Endothelial cell of umbilical vein (primary cell): ENCODE results near the gene TREH. TPM values are rescaled to one million over a fixed set of nuclear protein-coding genes. Genes with fewer than 3 reads are reported as not detected.

Experiments used
- BruUV-seq: library from RNA; stranded (reverse); fragments of 400-500 nt; replicated peaks from 2 replicates; lab custom pipeline; 2021; lab: Mats Ljungman, UMichigan
- CTCF ChIA-PET: fragments of 300-600, 350-600 bp; sonication (Branson Sonifier 250); formaldehyde crosslinking; loops from one replicate; lab custom pipeline; 2021; ENCODE audit warnings: antibody characterized with exemption, inconsistent platforms; lab: Charles Lee
- POLR2A ChIA-PET: fragments of 300-600, 350-600 bp; sonication (Branson Sonifier 250); formaldehyde crosslinking; loops from one replicate; lab custom pipeline; 2021; ENCODE audit warnings: antibody characterized with exemption, inconsistent platforms; lab: Charles Lee
- DNase-seq: peaks from one replicate; pipeline ENCODE4 v3.0.0-alpha.2; 2011; ENCODE audit warnings: low read depth, low spot score
- FAIRE-seq: peaks from 2 replicates; lab custom pipeline; 2011; peaks lifted over from hg19 to GRCh38; lab: Jason Lieb, UNC
- H2AFZ ChIP-seq: 2 replicates; pipeline ENCODE4 v1.6.0; 2012; ENCODE audit warnings: low read depth, low read length, control low read depth, inconsistent platforms
- H3K27ac ChIP-seq: 2 replicates; pipeline ENCODE4 v1.5.1; 2011; ENCODE audit warnings: low read depth, mild to moderate bottlenecking, control low read depth, low read length, moderate library complexity; ENCODE audit not compliant: insufficient read depth
- H3K27me3 ChIP-seq, 2 experiments: 2 replicates each; pipeline versions ENCODE4 v1.6.0 to v1.6.1; 2011; ENCODE audit warnings: low read length in 2 of 2, mixed read lengths in 1 of 2; ENCODE audit not compliant: control insufficient read depth in 2 of 2, insufficient read depth in 2 of 2
- H3K36me3 ChIP-seq, 2 experiments: 2 replicates in 1 of 2; 3 replicates in 1 of 2; pipeline ENCODE4 v1.5.1; 2011; ENCODE audit warnings: low read length in 2 of 2, mild to moderate bottlenecking in 1 of 2, moderate library complexity in 1 of 2; ENCODE audit not compliant: control insufficient read depth in 2 of 2, insufficient read depth in 2 of 2; ENCODE audit errors: extremely low read depth in 1 of 2
- H3K4me1 ChIP-seq: 3 replicates; pipeline ENCODE4 v1.5.1; 2011; ENCODE audit warnings: mild to moderate bottlenecking, low read length; ENCODE audit not compliant: control insufficient read depth, insufficient read depth; ENCODE audit errors: extremely low read depth
- H3K4me2 ChIP-seq: 2 replicates; pipeline ENCODE4 v1.6.1; 2011; ENCODE audit warnings: low read length, control low read depth, mixed read lengths; ENCODE audit not compliant: insufficient read depth
- H3K4me3 ChIP-seq, 3 experiments: fragments of 200-600 bp in 1 of 3; sonication (generic), shearing (Covaris generic) in 1 of 3; replicated peaks in 1 of 3; 2 replicates each; pipeline ENCODE4 v1.5.1; 2011 to 2016; ENCODE audit warnings: control low read depth in 3 of 3, low read length in 3 of 3, mild to moderate bottlenecking in 2 of 3, inconsistent platforms in 1 of 3, low read depth in 1 of 3, moderate library complexity in 1 of 3; ENCODE audit not compliant: insufficient read depth in 1 of 3
- H3K79me2 ChIP-seq: 2 replicates; pipeline ENCODE4 v1.6.0; 2012; ENCODE audit warnings: low read length, inconsistent platforms; ENCODE audit not compliant: control insufficient read depth, insufficient read depth
- H3K9ac ChIP-seq: replicated peaks from 2 replicates; pipeline ENCODE3; 2011; ENCODE audit warnings: low read length, control low read depth; ENCODE audit not compliant: insufficient read depth; ENCODE audit errors: extremely low read depth
- H3K9me1 ChIP-seq: replicated peaks from 3 replicates; pipeline ENCODE4 v1.6.0; 2011; ENCODE audit warnings: mild to moderate bottlenecking, low read length; ENCODE audit not compliant: control insufficient read depth, insufficient read depth; ENCODE audit errors: extremely low read depth
- H3K9me3 ChIP-seq: replicated peaks from 2 replicates; pipeline ENCODE4 v1.5.1; 2012; ENCODE audit warnings: low read length, inconsistent platforms; ENCODE audit not compliant: control insufficient read depth, insufficient read depth
- H4K20me1 ChIP-seq: replicated peaks from 2 replicates; pipeline ENCODE3; 2011; ENCODE audit warnings: mild to moderate bottlenecking, low read length; ENCODE audit not compliant: control insufficient read depth, insufficient read depth; ENCODE audit errors: extremely low read depth
- CTCF ChIP-seq, 2 donors: IDR thresholded peaks; 1 replicate in 1 of 2; 2 replicates in 1 of 2; pipeline ENCODE4 v1.5.1; 2011; ENCODE audit warnings: low read length in 2 of 2, mild to moderate bottlenecking in 2 of 2, moderate library complexity in 2 of 2, control low read depth in 1 of 2, inconsistent platforms in 1 of 2, low read depth in 1 of 2; ENCODE audit not compliant: insufficient read depth in 1 of 2; ENCODE audit errors: extremely low read depth in 1 of 2
- EZH2 ChIP-seq: IDR thresholded peaks from 2 replicates; pipeline ENCODE4 v1.6.1; 2012; ENCODE audit warnings: borderline replicate concordance, low read depth, mild to moderate bottlenecking, moderate library complexity, low read length, inconsistent platforms; ENCODE audit not compliant: severe bottlenecking
- GATA2 ChIP-seq: IDR thresholded peaks from 2 replicates; pipeline ENCODE4 v1.7.0; 2011; ENCODE audit warnings: low read depth, mild to moderate bottlenecking, moderate library complexity, mixed read lengths, low read length; ENCODE audit not compliant: insufficient read length, insufficient read depth
- MAX ChIP-seq: IDR thresholded peaks from 2 replicates; pipeline ENCODE4 v1.6.1; 2011; ENCODE audit not compliant: insufficient read depth, insufficient read length
- MYC ChIP-seq: IDR thresholded peaks from one replicate; pipeline ENCODE4 v1.6.1; 2011; ENCODE audit warnings: mild to moderate bottlenecking, low read depth, low read length
- POLR2A ChIP-seq: IDR thresholded peaks from 2 replicates; pipeline ENCODE4 v1.6.1; 2012; ENCODE audit warnings: low read depth, mild to moderate bottlenecking, control low read depth, low read length
- dilution Hi-C: fragments of 300-500 bp; cut with MboI; formaldehyde crosslinking; loops from one replicate; pipeline ENCODE4 v1.15.0; 2019; ENCODE audit warnings: low sequenced_read_pairs; ENCODE audit not compliant: extremely low pct_ligation_motif_present
- intact Hi-C: fragments of 100-400 bp; cut with micrococcal nuclease; formaldehyde crosslinking; loops from one replicate; pipeline ENCODE4 v1.10.0; 2022
- polyA plus RNA-seq, 4 experiments: library from polyadenylated mRNA; depleted of rRNA in 3 of 4; stranded (reverse) in 3 of 4; unstranded in 1 of 4; fragments of >200 nt; gene quantifications; 2 replicates each; pipeline versions ENCODE4 v1.2.1 to v1.2.3, GENCODE V29; 2011 to 2012; ENCODE audit warnings: missing spikeins in 1 of 4
- total RNA-seq: library from RNA; stranded (reverse); gene quantifications from 2 replicates; pipeline ENCODE4 v1.2.3, GENCODE V29; 2021

The TREH gene
- total and polyA plus RNA-seq, 2 donors (not counting 3 experiments of a cell fraction or from before 2014, with no cell fraction given) = not detected

- Histone ChIP-seq H3K4me1 (peaks cover 2% of the 10 kb centered on the region), H3K4me2 (no peak overlapping the region), H3K27ac (no peak overlapping the region), H3K4me3 (no peak overlapping the region), H3K9me3 (no peaks in the 10 kb centered on the region), H3K9me1 (no peaks in the 10 kb centered on the region), H3K36me3 (peaks cover 34 to 54% of the 10 kb centered on the region in 2 experiments), H4K20me1 (no peaks in the 10 kb centered on the region), H3K27me3 (no peaks in the 10 kb centered on the region), H3K9ac (no peak overlapping the region), H3K79me2 (no peaks in the 10 kb centered on the region), H2AFZ (no peak overlapping the region)
- DNase-seq (no peak), FAIRE-seq (no peak)
- dilution Hi-C loops (no loop called here), intact Hi-C loops (no loop called here)
- CTCF ChIA-PET = interaction anchor here (1.3 to 1.5 kb wide), 2 partner anchors 15 to 59 kb away, joined by 3 to 5 read pairs; no protein-coding TSS in a partner anchor
- POLR2A ChIA-PET = no interaction called here
- TF ChIP-seq EZH2 = no peak
- no peak for TF ChIP-seq CTCF (IDR thresholded peaks at IDR 0.05; ENCODE audit: extremely low read depth in 1 of 2, insufficient read depth in 1 of 2, low read depth in 1 of 2, low read length in 2 of 2)
- TF ChIP-seq MAX = no peak
- no peak for TF ChIP-seq MYC
- no peak for TF ChIP-seq GATA2
- no peak for TF ChIP-seq POLR2A
- no TSS peak for BruUV-seq
Measured at GRCh38 chr11:118653684-118654390, 25.6 kb downstream of the TREH start.
